HG03097 (cell line): ENCODE measurements around the gene INSIG1.
A peak's percentile ranks its signal among the peaks of the same experiment; 100 is the strongest.

ENCODE experiments used
- ATAC-seq: cut with Tn5 transposase; IDR thresholded peaks from one replicate; pipeline ENCODE4 v1.9.1; 2021; ENCODE audit not compliant: unreplicated experiment, low FRiP score

The INSIG1 gene

GRCh38 chr7:155324012-155324917 lies 26.6 kb downstream of the INSIG1 start:
- no peak for ATAC-seq

DNA sequence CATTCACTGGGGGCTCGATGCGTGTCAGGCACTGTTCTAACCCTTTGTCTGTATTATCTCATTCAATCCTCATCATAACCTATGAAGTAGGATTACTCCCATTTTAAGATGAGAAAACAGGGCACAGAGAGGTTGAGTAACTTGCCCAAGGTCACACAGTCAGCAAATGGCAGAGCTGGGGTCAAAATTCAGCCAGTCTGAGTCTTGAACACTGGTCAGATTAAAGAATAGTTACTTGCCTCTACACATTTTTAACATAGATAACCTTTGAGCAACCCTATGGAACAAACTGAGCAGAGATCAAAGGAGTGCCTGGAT lies 27.2 kb downstream of the INSIG1 start:
- ATAC-seq, result no peak

DNA sequence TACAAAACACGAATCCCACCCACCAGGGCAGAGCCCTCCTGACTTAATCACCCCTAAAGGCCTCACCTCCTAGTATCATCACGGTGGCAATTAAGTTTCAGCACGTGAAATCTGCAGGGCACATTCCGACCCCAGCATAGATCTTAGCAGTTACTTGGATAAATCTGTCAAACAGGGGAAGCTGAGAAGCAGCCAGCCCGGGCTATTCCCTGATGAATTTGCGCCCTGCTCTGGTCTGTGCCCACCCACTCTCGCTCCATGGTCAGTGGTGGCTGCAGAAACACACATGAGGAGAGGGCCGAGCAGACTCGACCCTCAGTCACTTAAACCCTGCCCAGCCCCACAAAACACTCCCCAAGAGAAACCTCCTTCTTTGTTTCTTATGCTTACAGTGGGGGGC lies 28.7 kb downstream of the INSIG1 start:
- no peak for ATAC-seq

- ATAC-seq, result no peak
These were observed 30.1 kb downstream of the INSIG1 start for GRCh38 chr7:155327590-155328320.

- no peak for ATAC-seq
These were observed 31.5 kb downstream of the INSIG1 start for GRCh38 chr7:155329225-155329624.

- ATAC-seq, result no peak
These were observed 33.7 kb downstream of the INSIG1 start for GRCh38 chr7:155331396-155331795.

- no peak for ATAC-seq
These were observed 35.9 kb downstream of the INSIG1 start for GRCh38 chr7:155333346-155334234.

GRCh38 chr7:155336812-155337602 lies 39.3 kb downstream of the INSIG1 start:
- ATAC-seq, result no peak

- ATAC-seq, result no peak
These were observed 40.4 kb downstream of the INSIG1 start for GRCh38 chr7:155337946-155338631.

- no peak for ATAC-seq
These were observed 41.1 kb downstream of the INSIG1 start for GRCh38 chr7:155338632-155339320.

DNA sequence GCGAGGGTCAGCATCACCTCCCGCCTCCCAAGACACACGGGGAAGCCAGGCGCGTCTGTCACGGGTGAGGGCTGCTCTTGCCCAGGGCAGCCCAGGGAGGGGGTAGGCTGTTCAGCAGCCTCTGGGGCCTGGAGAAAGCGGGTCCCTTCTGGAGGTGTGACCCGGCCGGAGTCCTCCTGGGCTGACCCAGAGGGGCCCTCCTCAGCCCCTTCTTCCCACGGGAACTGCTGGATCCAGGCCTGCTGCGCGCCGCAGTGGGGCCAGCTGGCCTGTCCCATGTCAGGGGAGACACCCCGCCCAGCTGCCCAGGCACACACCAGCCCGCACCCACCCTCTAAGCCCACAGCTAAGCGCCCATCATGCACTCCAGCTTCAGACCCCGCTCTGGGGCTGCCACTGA lies 41.8 kb downstream of the INSIG1 start:
- ATAC-seq, result no peak

DNA sequence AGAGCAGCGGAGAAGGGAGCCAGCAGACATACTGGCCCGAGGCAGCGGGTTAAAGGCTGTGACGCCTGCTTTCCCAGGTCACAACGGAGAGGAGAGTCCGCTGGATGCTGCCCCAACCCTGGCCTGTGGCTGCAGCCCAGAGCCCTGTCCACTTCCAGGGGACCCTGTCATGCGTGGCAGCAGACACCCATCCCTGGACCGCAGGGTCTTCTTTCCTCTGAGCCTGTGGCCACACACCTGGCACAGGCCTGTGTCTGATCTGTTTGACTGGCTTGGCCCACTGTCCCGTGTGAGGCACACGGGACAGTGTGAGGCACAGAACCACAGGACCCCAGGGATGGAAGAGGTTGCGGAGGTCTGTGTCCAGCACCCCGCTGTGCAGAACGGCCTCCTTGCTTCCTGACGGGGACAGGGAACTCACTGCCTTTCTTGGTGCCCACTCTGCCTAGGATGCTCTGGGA lies 42.4 kb downstream of the INSIG1 start:
- no peak for ATAC-seq

DNA sequence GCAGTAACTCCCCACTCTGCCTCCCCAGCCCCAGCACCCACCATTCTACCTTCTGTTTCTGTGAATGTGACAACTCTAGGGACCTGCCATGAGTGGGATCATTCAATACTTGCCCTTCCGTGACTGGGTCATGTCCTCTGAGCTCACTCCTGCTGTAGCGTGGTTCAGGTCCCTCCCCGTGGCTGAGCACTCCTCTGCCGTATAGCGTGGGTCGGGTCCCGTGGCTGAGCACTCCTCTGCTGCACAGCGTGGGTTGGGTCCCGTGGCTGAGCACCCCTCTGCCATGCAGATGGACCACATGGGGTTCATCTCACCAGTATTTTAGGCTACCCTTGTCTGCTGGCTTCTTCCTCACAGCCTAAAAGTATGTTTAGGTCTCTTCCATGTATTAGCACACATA lies 43.0 kb downstream of the INSIG1 start:
- ATAC-seq, result no peak

DNA sequence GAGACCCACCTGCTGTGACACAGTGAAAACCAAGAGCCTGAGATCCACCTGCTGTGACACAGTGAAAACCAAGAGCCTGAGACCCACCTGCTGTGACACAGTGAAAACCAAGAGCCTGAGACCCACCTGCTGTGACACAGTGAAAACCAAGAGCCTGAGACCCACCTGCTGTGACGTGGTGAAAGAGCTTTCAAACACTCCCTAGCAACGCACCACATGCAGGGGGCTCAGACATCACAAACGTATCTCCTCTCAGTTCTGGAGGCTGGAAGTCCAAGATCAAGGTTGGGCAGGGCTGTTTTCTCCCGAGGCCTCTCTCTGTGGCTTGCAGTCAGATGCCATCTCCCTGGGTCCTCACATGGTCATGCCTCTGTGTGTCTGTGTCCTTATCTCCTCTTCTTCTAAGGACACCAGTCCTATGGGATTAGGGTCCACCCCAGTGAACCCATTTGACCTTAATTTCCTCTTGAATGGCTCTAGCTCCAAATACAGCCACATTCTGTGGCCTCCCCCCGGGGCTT lies 43.8 kb downstream of the INSIG1 start:
- ATAC-seq, result no peak

DNA sequence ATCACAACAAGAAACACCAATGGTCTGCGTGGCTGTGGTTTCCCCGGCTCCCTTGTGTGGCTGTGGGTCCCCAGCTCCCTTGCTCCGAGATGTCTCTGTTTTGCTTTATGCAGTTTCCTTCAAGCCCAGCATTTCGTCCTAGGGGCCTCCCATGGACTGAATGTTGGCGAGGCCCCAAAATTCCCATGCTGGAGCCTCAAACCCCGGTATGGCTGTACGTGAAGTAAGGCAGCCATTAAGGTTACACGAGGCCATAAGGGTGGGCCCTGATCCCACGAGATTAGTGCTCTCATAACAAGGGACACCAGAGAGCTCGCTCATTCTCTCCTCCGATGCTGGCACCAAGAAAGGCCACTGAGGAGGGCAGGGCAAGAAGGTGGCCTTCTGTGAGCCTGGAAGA lies 44.6 kb downstream of the INSIG1 start:
- no peak for ATAC-seq

GRCh38 chr7:155343150-155343549 lies 45.5 kb downstream of the INSIG1 start:
- ATAC-seq, result no peak

DNA sequence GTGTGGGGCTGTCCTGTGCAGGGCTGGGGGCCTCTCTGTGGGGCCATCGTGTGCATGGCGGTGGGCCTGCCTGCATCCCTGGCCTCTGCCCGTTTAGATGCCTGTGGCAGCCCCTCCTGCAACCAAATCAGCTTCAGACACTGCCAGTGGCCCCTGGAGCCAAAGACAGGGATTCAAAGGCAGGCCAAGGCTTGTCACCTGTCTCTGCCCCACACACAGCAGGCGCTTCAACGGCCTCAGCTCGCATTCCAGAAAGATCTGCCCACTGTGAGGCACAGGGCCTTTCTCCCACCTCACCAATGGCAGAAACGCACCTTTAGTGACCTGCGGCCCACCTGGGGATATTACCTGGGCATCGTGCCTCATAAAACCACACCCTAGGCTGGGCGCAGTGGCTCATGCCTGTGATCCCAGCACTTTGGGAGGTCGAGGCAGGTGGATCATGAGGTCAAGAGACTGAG lies 46.0 kb downstream of the INSIG1 start:
- no peak for ATAC-seq

DNA sequence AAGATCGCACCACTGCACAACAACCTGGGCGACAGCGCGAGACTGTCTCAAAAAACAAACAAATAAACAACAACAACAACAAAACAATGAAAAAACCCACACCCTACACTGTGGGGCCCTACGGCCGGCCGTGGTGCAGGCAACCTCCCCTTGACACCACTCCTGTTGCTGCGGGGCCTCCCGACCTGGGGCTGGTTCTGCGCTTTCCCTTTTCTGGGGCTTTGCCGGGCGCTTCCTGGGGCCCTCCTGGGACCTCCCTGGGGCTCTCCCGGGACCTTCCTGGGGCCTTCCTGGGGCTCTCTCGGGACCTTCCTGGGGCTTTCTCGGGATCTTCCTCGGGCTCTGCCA lies 46.6 kb downstream of the INSIG1 start:
- peak; percentile 21 for ATAC-seq
